ENCODE results near the gene SLU7. TPM values are rescaled to one million over a fixed set of nuclear protein-coding genes. Genes with fewer than 3 reads are reported as not detected.

Gene SLU7
- total RNA-seq, 2 donors from 2014 or later = 18.8 to 42.8 TPM

DNA sequence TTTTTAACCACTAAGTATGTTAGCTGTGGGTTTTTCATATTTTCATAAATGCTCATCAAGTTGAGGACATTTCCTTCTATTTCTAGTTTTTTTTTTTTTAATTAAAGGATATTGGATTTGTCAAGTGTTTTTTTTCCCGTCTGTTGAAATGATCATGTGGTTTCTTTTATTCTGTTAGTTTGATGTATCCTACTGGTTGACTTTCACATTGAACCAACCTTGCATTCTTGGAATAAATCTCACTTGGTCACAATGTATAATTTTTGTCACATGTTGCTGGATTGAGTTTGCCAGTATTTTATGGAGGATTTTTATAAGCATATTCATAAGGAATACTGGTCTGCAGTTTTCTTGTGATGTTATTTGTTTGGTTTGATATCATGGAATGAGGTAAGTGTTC lies 31.4 kb downstream of the SLU7 start:
- no peak for TF ChIP-seq POLR2A (IDR thresholded peaks at IDR 0.05)
- TF ChIP-seq CTCF (IDR thresholded peaks at IDR 0.05) = no peak
- DNase-seq (no peak), ATAC-seq (no peak)
- no peak overlapping the region for H3K27ac ChIP-seq
- no peaks in the 10 kb centered on the region for H3K9me3 ChIP-seq
- WGBS, 2 donors = 86 to 100% methylated on average over 1 of the region's 1 CpG
- H3K4me1 ChIP-seq = no peaks in the 10 kb centered on the region
- intact Hi-C loops (cut with DNase I) = no loop called here
- no peaks in the 10 kb centered on the region for H3K36me3 ChIP-seq (replicated peaks in 1 of 2; ENCODE audit: insufficient read depth in 1 of 2, low read depth in 2 of 2)
- H3K4me3 ChIP-seq = no peak overlapping the region
- H3K27me3 ChIP-seq = no peaks in the 10 kb centered on the region

DNA sequence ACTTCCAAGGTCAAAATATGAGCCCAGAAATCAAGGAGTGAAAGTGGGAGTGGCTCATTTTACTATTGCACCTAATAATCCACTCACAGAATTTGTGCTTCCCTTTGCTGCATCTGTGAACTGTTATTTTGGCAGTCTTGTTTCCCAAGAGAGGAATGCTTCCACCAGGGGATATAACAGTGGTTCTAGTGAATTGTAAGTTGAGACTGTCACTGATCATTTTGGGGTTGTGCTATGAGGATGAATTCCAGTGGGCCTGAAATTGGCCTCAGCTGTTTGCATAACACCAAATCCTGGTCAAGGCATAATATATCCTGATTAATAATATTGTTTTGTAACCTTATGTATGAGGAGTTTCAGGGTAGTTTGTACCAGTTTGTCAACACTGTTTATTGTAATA lies 33.4 kb downstream of the SLU7 start:
- Histone ChIP-seq H3K27ac (no peak overlapping the region), H3K4me3 (no peak overlapping the region), H3K27me3 (no peaks in the 10 kb centered on the region), H3K36me3 (replicated peaks in 1 of 2; ENCODE audit: insufficient read depth in 1 of 2, low read depth in 2 of 2) (no peaks in the 10 kb centered on the region), H3K4me1 (no peaks in the 10 kb centered on the region), H3K9me3 (no peaks in the 10 kb centered on the region)
- DNase-seq (no peak), ATAC-seq (no peak)
- intact Hi-C loops (cut with DNase I) = no loop called here
- TF ChIP-seq CTCF (IDR thresholded peaks at IDR 0.05) (no peak), POLR2A (IDR thresholded peaks at IDR 0.05) (no peak)

- H3K36me3 ChIP-seq (replicated peaks in 1 of 2; ENCODE audit: insufficient read depth in 1 of 2, low read depth in 2 of 2) = no peaks in the 10 kb centered on the region
- intact Hi-C loops (cut with DNase I) = no loop called here
- DNase-seq (no peak), ATAC-seq (no peak)
- no peaks in the 10 kb centered on the region for H3K27me3 ChIP-seq
- WGBS, 2 donors = 93 to 100% methylated on average over 1 of the region's 1 CpG
- H3K9me3 ChIP-seq = no peaks in the 10 kb centered on the region
- TF ChIP-seq CTCF (IDR thresholded peaks at IDR 0.05) = no peak
- no peak for TF ChIP-seq POLR2A (IDR thresholded peaks at IDR 0.05)
- no peaks in the 10 kb centered on the region for H3K4me1 ChIP-seq
- no peak overlapping the region for H3K4me3 ChIP-seq
- no peak overlapping the region for H3K27ac ChIP-seq
These were observed 34.2 kb downstream of the SLU7 start for GRCh38 chr5:160384681-160385080.

- DNase-seq (no peak), ATAC-seq (no peak)
- no peaks in the 10 kb centered on the region for H3K36me3 ChIP-seq (replicated peaks in 1 of 2; ENCODE audit: insufficient read depth in 1 of 2, low read depth in 2 of 2)
- WGBS, 2 donors = 64 to 75% methylated on average over 3 of the region's 3 CpGs
- H3K4me3 ChIP-seq = no peak overlapping the region
- TF ChIP-seq CTCF (IDR thresholded peaks at IDR 0.05) (no peak), POLR2A (IDR thresholded peaks at IDR 0.05) (no peak)
- intact Hi-C loops (cut with DNase I) = no loop called here
- no peak overlapping the region for H3K27ac ChIP-seq
- H3K9me3 ChIP-seq = no peaks in the 10 kb centered on the region
- H3K27me3 ChIP-seq = no peaks in the 10 kb centered on the region
- no peaks in the 10 kb centered on the region for H3K4me1 ChIP-seq
These were observed 36.5 kb downstream of the SLU7 start for GRCh38 chr5:160382346-160382745.

- intact Hi-C loops (cut with DNase I) = no loop called here
- Histone ChIP-seq H3K27me3 (no peaks in the 10 kb centered on the region), H3K4me3 (no peak overlapping the region), H3K4me1 (no peaks in the 10 kb centered on the region), H3K9me3 (no peaks in the 10 kb centered on the region), H3K27ac (no peak overlapping the region), H3K36me3 (replicated peaks in 1 of 2; ENCODE audit: insufficient read depth in 1 of 2, low read depth in 2 of 2) (no peaks in the 10 kb centered on the region)
- TF ChIP-seq POLR2A (IDR thresholded peaks at IDR 0.05) (no peak), CTCF (IDR thresholded peaks at IDR 0.05) (no peak)
- no peak for ATAC-seq
- no peak for DNase-seq
- whole genome bisulfite sequencing, 2 donors = 61 to 65% methylated on average over 2 of the region's 2 CpGs
These were observed 38.8 kb downstream of the SLU7 start for GRCh38 chr5:160380041-160380440.

Measured in body of pancreas (tissue), 4 donors.